OCI-LY3 (cell line): ENCODE results near the gene USP53.
A peak's percentile ranks its signal among the peaks of the same experiment; 100 is the strongest.

ENCODE experiments used
- CTCF ChIP-seq: fragments of 200-600, 300-600 bp; sonication (generic); IDR thresholded peaks from 2 replicates; pipeline ENCODE4 v1.5.1; 2014; ENCODE audit warnings: antibody characterized with exemption, low read length, low read depth
- EZH2phosphoT487 ChIP-seq: fragments of 200-600 bp; shearing (Covaris generic); IDR thresholded peaks from 2 replicates; pipeline ENCODE4 v1.6.1; 2018; ENCODE audit warnings: antibody characterized with exemption, mixed run types, low read depth

- 0 out of 2 replicates have a peak, but pooled peaks have one; percentile 20 for TF ChIP-seq CTCF
- no peak for TF ChIP-seq EZH2phosphoT487
Observed at GRCh38 chr4:119300101-119300978, 87.8 kb downstream of the USP53 start.
